A673 (cell line): ENCODE measurements around the gene NLRP3.

Experiments used
- EZH2 ChIP-seq: fragments of 200-600 bp; sonication (generic); IDR thresholded peaks from 2 replicates; pipeline ENCODE4 v1.6.1; 2017; ENCODE audit warnings: borderline replicate concordance, low read depth, mild to moderate bottlenecking, mixed read lengths, antibody characterized with exemption, low read length; ENCODE audit not compliant: poor library complexity, severe bottlenecking
- TF ChIP-seq, protein P1 (sequence below): fragments of 300-800, 200-600 bp; sonication (generic); conservative IDR thresholded peaks from 2 replicates; pipeline ENCODE4 v1.5.1; 2017; ENCODE audit warnings: low read depth, mild to moderate bottlenecking, antibody characterized with exemption, low read length, moderate library complexity, mixed read lengths

DNA sequence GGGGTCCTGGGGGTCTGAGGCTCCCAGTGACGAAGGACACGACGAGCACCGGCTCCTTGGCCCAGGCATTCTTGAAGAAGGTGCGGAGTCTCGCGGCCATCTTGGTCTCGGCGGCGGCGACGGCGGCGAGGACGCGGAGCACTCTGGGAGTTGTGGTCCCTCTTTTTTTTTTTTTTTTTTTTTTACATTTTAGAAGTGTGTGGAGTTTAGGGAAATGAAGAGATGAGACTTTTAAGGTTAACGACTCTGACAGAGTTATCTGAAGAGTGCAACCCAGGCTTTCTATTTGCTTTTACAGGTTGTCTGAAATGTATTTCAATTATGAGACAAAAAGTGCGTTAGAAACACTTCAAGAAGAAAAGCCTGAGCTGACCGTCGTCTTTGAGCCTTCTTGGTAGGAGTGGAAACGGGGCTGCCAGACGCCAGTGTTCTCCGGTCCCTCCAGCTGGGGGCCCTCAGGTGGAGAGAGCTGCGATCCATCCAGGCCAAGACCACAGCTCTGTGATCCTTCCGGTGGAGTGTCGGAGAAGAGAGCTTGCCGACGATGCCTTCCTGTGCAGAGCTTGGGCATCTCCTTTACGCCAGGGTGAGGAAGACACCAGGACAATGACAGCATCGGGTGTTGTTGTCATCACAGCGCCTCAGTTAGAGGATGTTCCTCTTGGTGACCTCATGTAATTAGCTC is 32.3 kb downstream of the NLRP3 start:
- TF ChIP-seq, protein P1, sequence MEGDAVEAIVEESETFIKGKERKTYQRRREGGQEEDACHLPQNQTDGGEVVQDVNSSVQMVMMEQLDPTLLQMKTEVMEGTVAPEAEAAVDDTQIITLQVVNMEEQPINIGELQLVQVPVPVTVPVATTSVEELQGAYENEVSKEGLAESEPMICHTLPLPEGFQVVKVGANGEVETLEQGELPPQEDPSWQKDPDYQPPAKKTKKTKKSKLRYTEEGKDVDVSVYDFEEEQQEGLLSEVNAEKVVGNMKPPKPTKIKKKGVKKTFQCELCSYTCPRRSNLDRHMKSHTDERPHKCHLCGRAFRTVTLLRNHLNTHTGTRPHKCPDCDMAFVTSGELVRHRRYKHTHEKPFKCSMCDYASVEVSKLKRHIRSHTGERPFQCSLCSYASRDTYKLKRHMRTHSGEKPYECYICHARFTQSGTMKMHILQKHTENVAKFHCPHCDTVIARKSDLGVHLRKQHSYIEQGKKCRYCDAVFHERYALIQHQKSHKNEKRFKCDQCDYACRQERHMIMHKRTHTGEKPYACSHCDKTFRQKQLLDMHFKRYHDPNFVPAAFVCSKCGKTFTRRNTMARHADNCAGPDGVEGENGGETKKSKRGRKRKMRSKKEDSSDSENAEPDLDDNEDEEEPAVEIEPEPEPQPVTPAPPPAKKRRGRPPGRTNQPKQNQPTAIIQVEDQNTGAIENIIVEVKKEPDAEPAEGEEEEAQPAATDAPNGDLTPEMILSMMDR, result no peak
- TF ChIP-seq EZH2, result no peak
